T1000 (cell line): ENCODE data around the gene HIPK1.
A peak's percentile ranks its signal among the peaks of the same experiment; 100 is the strongest.
"Not testable (repeated sequence)": the region's sequence is repeated elsewhere in the genome, so short reads cannot be mapped to it uniquely, and the experiment has no call there.

ENCODE experiments used
- DNase-seq: peaks from one replicate; lab custom pipeline; 2025; ENCODE audit warnings: mixed read lengths; lab: John Stamatoyannopoulos, UW

HIPK1 gene

DNA sequence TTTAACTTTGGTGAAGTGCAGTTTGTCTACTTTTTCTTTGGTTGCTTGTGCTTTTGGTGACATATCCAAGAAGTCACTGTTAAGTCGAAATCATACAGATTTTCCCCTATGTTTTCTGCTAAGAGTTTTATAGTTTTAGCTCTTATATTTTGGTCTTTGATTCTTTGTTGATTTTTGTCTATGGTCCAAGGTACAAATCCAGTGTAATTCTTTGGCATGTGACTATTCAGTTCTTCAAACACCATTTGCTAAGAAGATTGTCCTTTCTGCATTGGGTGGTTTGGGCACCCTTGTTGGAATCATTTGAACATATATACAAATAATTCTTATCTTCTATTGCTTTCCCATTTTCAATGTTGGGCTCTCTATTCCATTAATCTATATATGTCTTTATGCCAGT lies 16.2 kb downstream of the HIPK1 start:
- DNase-seq = no peak

DNA sequence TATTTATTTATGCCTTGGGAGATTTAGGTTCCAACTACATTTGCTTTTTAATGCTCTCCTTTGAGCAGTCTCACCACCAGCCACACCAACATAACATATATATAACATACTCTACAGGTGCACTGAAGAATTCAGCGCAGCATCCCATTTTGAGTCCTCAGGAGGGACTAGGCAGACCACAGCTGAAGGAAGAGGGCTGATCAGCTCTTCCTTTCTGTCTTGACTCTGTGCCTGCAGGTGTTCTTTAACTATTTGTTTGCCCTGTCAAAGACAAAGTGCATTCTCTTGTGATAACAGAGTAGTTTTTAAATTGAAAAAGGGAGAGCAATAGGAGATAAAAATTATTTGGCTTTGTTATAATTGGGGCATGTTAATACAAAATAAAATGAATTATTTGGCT lies 17.0 kb downstream of the HIPK1 start:
- no peak for DNase-seq

DNA sequence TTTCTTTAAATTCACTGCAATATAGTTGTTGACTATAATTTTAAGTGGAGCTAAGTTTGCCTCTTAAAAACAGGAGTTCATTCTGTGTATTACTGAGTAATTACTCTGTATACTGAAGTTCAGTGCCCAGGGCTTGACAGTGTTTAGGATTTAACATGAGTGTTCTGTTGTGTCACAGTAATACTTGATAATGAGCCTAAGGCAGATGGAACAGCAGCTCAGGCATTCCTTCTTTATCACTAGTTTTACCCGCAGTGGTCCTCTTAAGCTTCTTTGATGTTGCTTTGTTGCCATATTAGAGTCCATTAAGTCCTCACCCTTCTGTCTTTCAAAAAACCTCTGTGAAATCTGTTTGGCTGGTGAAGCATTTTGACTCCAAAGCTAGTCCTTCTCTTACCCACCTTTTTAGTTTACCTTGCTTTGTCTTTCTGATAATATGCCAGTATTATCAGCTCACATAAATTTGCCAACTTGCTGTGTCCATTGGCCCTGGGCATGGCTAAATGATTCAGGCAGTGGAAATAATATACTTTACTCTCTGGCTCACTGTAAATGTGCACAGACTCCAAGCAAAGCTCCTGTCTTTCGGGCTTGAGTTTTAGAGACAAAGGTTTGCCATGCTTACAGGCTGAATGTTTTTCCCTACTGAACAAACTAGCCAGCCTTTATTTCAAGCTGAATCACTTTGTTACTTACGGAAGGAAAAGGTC lies 17.7 kb downstream of the HIPK1 start:
- DNase-seq = no peak

DNA sequence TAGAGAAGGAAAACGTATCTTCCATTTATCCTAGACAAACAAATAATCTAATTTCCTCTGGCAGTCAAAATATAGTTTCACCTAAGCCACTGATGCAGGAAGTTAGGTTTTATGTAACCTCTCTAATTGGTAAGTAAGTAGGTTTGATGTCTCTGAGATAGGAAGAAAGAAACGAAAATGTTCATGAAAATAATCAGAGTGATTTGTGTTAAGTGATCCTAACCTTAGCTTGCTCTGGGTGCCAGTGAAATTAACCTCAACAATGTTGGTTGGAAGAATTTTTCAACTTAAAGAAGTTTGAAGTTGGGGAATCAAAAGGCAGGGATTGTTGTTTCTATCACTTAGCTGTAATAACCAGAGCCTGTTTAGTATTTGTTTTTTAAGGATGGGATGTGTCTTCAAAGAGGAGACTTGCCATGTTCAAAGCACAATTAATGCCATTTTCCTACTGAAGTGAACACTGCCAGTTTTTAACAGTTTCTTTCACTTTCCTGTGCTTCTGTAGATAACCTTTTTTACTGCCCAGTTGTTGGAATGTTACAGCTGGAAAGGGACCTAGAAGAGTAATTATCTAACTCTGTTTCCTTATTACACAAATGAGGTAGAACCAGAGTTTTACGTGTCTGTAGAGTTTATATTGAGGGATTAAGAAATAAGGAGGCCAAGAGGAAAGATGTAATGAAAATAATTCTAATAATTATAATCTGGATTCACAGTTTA lies 18.4 kb downstream of the HIPK1 start:
- no peak for DNase-seq

DNA sequence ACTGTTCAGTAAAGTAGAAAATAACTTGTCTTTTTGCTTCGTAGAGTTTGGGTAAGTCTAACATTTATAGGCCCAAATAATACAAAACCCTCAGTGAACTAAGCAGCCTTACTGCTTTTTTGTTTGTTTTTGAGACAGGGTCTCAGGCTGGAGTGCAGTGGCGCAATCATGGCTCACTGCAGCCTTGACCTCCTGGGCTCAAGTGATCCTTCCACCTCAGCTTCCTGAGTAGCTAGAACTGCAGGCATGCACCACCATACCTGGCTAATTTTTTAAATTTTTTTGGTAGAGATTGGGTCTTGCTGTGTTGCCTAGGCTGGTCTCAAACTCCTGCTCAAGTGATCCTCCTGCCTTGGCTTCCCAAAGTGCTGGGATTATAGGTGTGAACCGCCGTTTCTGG lies 19.0 kb downstream of the HIPK1 start:
- DNase-seq = not testable (repeated sequence)

DNA sequence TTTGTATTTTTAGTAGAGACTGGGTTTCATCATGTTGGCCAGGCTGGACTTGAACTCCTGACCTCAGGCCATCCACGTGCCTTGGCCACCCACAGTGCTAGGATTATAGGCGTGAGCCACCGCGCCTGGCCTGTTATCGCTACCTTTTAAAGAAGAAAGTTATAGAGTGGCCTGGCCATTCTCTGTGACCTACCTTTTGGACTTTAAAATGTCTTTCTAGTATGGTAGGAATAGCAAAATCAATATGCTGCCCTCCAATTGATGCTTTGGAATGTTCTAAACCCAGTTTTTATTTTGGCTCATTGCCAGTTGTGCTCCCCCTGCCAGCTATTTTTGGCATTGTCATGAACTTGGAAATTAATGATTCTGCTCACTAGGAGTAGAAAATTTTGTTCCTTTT lies 19.9 kb downstream of the HIPK1 start:
- DNase-seq = no peak

DNA sequence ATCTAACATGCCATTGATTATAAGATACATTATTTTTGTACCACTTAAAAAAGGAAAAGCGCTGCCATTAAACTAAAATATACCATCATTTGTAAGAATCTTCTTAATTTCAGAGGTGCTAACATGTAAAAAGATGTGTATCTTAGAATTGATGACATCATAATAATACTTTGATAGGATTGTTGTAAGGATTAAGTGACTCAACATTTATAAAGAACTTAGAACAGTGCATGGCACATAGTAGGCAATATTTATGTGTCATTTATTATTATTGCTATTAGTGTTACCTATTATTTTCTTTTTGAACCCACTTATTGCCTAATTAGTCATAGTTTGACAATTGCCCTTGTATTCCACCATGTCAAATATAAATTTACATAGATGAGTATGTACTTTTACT lies 21.8 kb downstream of the HIPK1 start:
- DNase-seq = no peak

DNA sequence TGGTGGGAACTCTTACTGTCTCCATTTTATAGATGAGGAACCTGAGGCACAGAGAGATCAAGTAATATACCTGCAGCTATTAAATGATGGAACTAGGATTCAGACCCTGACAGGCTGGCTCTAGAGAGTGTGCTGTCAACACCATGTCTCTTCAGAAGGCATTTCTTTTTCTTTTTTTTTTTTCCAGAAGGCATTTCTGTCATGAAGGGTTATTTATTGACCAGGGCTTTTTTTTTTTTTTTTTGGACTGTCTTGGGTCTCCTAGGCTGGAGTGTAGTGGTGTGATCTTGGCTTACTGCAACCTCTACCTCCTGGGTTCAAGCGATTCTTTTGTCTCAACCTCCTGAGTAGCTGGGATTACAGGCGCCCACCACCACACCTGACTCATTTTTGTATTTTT lies 22.6 kb downstream of the HIPK1 start:
- DNase-seq = no peak

DNA sequence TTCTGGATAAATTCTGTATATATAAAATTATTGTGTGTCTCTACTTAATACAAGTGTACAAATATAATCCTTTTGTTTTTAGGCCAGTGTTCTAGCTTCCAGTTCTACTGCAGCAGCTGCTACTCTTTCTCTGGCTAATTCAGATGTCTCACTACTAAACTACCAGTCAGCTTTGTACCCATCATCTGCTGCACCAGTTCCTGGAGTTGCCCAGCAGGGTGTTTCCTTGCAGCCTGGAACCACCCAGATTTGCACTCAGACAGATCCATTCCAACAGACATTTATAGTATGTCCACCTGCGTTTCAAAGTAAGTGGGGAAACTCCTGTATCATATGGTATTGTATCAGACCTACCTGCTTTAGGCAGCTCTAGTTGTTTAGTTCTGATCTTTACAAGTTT lies 28.9 kb downstream of the HIPK1 start:
- DNase-seq = no peak

DNA sequence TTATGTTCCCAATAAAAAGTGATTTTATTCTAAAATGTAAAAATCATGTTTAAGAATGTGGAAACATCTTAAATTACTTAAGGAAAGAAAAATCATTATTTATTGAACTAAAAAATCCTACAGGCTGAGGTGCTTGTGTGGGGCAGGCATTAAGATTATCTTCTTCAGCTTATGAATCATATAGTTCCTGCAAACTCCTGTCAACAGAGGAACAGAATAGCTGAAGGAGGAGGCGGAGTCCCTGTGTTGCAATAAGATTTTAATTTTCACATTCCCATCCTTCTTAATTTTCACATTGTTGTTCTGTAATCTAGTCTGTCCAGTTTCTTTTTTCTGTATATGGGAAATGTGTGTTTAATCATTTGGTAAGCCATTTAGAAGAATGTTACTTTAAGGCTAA lies 29.6 kb downstream of the HIPK1 start:
- no peak for DNase-seq

DNA sequence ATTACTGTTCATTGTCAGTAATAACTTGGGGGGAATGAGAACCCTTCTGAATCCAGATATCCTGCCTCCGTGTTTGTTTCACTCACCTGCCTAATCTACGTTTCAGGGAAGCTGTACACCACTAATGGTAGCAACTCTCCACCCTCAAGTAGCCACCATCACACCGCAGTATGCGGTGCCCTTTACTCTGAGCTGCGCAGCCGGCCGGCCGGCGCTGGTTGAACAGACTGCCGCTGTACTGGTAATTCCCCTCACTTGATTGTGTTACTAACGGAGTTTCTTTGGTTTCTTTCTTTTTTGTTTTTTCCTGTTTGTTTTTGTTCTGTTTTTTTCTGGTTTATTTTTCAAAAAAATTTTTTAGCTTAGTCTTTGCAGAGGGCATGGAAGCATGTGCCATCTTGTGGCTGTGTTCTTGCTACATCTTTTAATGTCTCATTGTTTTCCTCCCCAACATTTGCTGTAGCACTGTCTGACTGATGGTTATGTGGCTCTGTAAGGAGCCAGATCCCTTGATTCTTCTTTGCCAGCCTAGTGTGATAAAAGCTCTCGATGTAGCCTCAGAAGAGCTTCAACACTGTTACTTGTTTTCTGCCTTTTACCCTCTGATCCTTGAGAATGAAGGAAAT lies 34.3 kb downstream of the HIPK1 start:
- DNase-seq = no peak

DNA sequence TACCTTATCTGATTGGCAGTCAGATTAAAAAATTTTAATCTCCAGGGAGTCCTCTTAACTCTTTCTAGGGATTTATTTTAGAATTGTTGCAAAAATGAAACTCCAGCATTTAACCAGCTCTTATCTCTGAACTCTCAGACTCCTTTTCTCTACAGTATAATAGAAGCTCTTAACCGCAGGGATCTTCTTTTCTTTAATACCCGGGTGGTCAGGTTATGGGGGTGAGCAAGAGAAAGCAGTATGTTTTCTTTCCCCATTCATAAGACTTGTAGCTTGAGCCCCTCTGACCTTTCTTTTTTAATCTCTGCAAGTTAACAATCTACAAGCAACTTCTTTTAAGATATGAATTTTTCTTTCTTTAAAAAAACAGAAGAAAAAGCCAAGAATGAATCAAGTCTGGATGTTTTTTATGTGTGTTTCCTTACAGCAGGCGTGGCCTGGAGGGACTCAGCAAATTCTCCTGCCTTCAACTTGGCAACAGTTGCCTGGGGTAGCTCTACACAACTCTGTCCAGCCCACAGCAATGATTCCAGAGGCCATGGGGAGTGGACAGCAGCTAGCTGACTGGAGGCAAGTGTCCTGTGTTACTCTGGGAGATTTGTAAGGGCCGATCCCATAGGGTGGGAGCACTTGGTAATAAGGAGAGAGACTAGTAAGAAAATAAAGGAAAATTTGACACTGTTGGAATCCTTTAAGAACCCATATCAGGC lies 36.7 kb downstream of the HIPK1 start:
- DNase-seq = no peak

DNA sequence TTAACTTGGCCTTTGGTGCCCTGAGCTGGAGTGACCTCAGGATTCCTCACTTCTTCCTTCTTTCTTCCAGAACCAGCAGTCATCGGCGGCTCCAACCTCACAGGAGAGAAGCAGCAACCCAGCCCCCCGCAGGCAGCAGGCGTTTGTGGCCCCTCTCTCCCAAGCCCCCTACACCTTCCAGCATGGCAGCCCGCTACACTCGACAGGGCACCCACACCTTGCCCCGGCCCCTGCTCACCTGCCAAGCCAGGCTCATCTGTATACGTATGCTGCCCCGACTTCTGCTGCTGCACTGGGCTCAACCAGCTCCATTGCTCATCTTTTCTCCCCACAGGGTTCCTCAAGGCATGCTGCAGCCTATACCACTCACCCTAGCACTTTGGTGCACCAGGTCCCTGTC lies 43.8 kb downstream of the HIPK1 start:
- DNase-seq = no peak

DNA sequence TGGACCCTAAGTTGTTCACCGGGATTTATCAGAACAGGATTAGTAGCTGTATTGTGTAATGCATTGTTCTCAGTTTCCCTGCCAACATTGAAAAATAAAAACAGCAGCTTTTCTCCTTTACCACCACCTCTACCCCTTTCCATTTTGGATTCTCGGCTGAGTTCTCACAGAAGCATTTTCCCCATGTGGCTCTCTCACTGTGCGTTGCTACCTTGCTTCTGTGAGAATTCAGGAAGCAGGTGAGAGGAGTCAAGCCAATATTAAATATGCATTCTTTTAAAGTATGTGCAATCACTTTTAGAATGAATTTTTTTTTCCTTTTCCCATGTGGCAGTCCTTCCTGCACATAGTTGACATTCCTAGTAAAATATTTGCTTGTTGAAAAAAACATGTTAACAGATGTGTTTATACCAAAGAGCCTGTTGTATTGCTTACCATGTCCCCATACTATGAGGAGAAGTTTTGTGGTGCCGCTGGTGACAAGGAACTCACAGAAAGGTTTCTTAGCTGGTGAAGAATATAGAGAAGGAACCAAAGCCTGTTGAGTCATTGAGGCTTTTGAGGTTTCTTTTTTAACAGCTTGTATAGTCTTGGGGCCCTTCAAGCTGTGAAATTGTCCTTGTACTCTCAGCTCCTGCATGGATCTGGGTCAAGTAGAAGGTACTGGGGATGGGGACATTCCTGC lies 46.2 kb downstream of the HIPK1 start:
- no peak for DNase-seq

DNA sequence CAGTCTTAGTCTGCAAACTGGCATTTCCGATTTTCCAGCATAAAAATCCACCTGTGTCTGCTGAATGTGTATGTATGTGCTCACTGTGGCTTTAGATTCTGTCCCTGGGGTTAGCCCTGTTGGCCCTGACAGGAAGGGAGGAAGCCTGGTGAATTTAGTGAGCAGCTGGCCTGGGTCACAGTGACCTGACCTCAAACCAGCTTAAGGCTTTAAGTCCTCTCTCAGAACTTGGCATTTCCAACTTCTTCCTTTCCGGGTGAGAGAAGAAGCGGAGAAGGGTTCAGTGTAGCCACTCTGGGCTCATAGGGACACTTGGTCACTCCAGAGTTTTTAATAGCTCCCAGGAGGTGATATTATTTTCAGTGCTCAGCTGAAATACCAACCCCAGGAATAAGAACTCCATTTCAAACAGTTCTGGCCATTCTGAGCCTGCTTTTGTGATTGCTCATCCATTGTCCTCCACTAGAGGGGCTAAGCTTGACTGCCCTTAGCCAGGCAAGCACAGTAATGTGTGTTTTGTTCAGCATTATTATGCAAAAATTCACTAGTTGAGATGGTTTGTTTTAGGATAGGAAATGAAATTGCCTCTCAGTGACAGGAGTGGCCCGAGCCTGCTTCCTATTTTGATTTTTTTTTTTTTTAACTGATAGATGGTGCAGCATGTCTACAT lies 47.6 kb downstream of the HIPK1 start:
- no peak for DNase-seq

DNA sequence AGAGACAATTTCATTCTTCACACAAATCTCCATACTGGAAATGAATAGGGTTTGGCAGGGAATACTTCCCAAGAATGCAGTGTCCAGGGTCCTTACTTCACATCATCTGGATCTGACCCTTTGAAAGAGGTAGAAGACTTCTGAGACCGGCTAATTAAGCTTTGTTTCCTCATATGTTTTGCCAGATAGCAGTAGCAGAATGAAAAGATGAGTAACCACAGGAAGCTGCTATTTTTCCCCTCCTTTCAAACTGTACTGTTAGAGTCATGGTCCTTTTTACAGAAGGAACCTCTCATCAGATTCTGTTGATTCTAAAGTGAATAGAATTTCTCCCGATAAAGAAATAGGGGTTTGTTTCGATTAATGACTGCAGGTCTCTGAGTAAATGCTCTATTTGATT lies 48.8 kb downstream of the HIPK1 start:
- DNase-seq = no peak

DNA sequence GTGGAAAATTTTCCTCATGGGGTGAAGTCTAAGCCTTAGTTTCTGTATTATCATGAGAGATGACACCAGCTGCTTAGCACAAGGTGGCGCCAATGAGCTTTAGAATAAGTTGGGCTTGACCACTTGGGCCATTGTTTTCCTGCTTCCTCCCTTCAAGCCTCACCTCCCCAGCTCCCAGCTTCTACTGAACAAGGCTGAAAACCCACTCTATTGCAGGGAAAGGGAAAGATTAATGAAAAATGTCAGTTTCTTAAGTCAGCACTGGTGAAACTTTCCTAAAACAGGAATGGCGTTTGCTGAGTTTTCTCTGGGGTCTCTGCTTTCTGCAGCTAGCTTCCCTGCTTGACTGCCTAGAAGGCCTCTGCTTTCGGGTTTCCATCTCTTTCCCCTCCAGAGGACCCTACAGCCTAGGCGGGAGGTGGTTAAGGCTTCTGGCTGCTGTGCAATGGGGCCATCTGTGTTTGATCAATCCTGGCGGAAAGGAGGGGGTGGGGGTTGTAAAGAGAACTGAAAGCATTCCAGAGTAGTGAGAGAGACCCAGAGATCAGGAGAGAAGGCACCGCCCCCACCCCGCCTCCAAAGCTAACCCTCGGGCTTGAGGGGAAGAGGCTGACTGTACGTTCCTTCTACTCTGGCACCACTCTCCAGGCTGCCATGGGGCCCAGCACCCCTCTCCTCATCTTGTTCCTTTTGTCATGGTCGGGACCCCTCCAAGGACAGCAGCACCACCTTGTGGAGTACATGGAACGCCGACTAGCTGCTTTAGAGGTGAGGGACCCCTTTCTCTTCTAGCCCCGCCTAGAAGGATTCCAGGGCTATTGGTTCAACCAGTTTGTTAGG lies 50.0 kb downstream of the HIPK1 start, which contains the start of gene OLFML3:
Gene OLFML3, plus strand, starts transcription at position 612 of the 840 bp plus-strand sequence. Its CDS starts 43 bp downstream, at position 655.
- peak; percentile 71 for DNase-seq

DNA sequence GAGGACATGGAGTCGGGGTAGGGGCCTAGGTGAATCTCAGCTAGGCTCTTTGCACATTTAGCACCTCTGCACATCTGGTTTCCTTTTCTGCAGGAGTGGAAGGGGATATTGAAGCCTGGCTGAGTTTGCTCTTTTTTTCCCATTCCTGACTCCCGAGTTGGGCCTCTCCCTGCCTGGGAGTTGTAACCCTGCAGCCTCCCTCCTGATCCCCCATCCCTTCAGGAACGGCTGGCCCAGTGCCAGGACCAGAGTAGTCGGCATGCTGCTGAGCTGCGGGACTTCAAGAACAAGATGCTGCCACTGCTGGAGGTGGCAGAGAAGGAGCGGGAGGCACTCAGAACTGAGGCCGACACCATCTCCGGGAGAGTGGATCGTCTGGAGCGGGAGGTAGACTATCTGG lies 51.0 kb downstream of the HIPK1 start:
- no peak for DNase-seq

DNA sequence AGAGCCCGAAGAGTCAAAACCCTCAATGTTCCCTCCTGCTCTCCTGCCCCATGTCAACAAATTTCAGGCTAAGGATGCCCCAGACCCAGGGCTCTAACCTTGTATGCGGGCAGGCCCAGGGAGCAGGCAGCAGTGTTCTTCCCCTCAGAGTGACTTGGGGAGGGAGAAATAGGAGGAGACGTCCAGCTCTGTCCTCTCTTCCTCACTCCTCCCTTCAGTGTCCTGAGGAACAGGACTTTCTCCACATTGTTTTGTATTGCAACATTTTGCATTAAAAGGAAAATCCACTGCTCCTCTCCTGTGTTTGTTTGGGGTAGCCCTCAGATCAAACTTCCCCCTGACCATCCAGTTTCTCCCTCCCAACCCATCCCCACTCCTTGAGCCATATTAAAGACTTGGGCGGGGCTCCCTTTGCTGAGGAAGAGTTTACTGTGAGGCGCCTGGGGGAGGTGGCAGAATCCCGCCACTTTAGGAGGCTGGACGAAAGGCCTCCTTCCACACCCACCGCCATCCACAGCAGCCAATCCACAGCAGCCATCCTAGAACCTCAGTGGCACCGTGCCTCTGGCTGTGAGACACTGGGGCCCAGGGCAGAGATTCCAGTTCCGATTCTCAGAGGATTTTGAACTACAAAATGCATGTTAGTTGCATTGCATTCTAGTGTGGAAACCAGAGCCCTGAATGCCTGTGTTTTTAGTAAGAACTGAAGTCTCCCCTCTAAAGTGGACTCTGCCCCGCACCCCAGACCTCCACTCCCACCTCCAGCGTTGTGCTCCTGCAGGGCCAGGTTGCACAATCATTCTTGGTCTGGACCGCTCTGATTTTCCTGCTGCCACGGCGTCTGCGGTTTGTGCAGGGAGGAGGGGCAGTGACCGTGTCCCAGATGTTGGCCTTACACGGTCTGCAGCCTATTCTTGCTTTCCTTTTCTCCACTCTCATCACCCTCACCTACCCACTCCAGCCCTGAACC lies 53.1 kb downstream of the HIPK1 start:
- no peak for DNase-seq
